ENCODE results near the gene UTP14C. TPM values are rescaled to one million over a fixed set of nuclear protein-coding genes. Genes with fewer than 3 reads are reported as not detected.

Gene UTP14C
- total and polyA plus RNA-seq, 2 of the 13 experiments (the other 11 are each of a cell fraction or from before 2014, with no cell fraction given), result 8.8 to 12.2 TPM

DNA sequence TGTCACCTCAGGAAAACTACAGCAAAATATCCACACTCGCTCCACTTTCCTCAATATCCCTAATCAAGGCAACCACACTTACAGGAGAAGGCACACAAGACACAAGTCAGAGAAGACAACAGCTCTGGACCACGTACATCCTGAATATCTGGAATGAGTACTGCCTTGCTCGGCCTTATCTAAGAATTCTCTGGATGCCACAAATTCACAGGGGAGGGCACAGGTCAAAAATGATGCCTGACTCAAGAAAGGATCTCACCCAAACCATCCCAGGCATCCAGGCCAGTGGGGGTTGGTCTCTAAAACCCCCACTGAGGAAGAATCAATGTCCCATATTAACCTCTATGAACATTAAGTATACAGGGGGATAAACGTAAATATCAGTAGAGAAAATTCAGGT lies 43.1 kb upstream of the UTP14C start:
- WGBS (ENCODE audit: low lambda C conversion rate), result 82% methylated on average over 4 of the region's 4 CpGs
- H3K4me2 ChIP-seq (ENCODE audit: low read depth, low read length), result 0 out of 2 replicates have a peak overlapping the region, but pooled peaks have one; percentile 27
- no peak overlapping the region for H3K4me3 ChIP-seq (replicated peaks in 1 of 3; ENCODE audit: insufficient read depth in 1 of 3, low read depth in 2 of 3, low read length in 3 of 3)
- in situ Hi-C loops (cut with HindIII; ENCODE audit: extremely low pct_ligation_motif_present, low pct_unique_long_range_greater_than_20kb) (no loop called here), intact Hi-C loops (cut with micrococcal nuclease; ENCODE audit: unreplicated experiment) (no loop called here)
- H3K27me3 ChIP-seq (ENCODE audit: control insufficient read depth in 1 of 2, insufficient read depth in 2 of 2, low read length in 2 of 2), result no peaks in the 10 kb centered on the region
- POLR2A ChIA-PET, result interaction anchor here (1.0 to 1.2 kb wide), 2 partner anchors 11 to 17 kb away, joined by 3 to 5 read pairs; no protein-coding TSS in a partner anchor
- H3K4me1 ChIP-seq (ENCODE audit: insufficient read depth, low read length), result peaks cover 88% of the 10 kb centered on the region
- no peaks in the 10 kb centered on the region; a peak in 1 of 5 replicates for H3K36me3 ChIP-seq (replicated peaks in 1 of 2; ENCODE audit: control insufficient read depth in 1 of 2, insufficient read depth in 2 of 2, low read length in 2 of 2)
- ATAC-seq (no peak), FAIRE-seq (no peak), DNase-seq (ENCODE audit: low spot score) (peak; percentile 34)
- no peaks in the 10 kb centered on the region for H3K9me3 ChIP-seq (ENCODE audit: low read length)
- no peaks in the 10 kb centered on the region; the same call in 1 of the 2 replicates for H4K20me1 ChIP-seq (ENCODE audit: insufficient read depth, low read length)
- H3K79me2 ChIP-seq (ENCODE audit: insufficient read depth, low read length), result peaks cover 92% of the 10 kb centered on the region
- TF ChIP-seq KDM3A (CRISPR knock-in tag; IDR thresholded peaks at IDR 0.05; ENCODE audit: low read depth) (no peak), GFI1 (CRISPR knock-in tag; IDR thresholded peaks at IDR 0.05; ENCODE audit: borderline replicate concordance) (no peak), ZNF780A (CRISPR knock-in tag; IDR thresholded peaks at IDR 0.05) (no peak), FOXO1 (CRISPR knock-in tag; IDR thresholded peaks at IDR 0.05) (no peak), ZNF577 (CRISPR knock-in tag; IDR thresholded peaks at IDR 0.05; ENCODE audit: borderline replicate concordance, low read depth) (no peak), ZNF724P (CRISPR knock-in tag; IDR thresholded peaks at IDR 0.05; ENCODE audit: borderline replicate concordance) (no peak), JUNB (CRISPR knock-in tag; IDR thresholded peaks at IDR 0.05; ENCODE audit: borderline replicate concordance) (no peak)
- TF ChIP-seq, protein P1, sequence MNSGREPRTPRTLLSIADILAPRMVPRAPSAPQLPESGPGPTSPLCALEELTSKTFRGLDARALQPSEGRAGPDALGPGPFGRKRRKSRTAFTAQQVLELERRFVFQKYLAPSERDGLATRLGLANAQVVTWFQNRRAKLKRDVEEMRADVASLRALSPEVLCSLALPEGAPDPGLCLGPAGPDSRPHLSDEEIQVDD (CRISPR knock-in tag; IDR thresholded peaks at IDR 0.05; ENCODE audit: borderline replicate concordance), result no peak
- TF ChIP-seq, protein P2, sequence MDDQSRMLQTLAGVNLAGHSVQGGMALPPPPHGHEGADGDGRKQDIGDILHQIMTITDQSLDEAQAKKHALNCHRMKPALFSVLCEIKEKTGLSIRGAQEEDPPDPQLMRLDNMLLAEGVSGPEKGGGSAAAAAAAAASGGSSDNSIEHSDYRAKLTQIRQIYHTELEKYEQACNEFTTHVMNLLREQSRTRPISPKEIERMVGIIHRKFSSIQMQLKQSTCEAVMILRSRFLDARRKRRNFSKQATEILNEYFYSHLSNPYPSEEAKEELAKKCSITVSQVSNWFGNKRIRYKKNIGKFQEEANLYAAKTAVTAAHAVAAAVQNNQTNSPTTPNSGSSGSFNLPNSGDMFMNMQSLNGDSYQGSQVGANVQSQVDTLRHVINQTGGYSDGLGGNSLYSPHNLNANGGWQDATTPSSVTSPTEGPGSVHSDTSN (CRISPR knock-in tag; IDR thresholded peaks at IDR 0.05; ENCODE audit: borderline replicate concordance), result no peak
- BruUV-seq (replicated peaks), result no TSS peak
- CTCF ChIA-PET (ENCODE audit: low intra/inter-chr PET ratio, low total read pairs), result no interaction called here
- no peak overlapping the region for H3K9ac ChIP-seq (ENCODE audit: insufficient read depth, low read depth, low read length)
- no peak overlapping the region for H2AFZ ChIP-seq (ENCODE audit: low read length)
- H3K27ac ChIP-seq (ENCODE audit: extremely low read length, insufficient read depth, low read length), result no peak overlapping the region
